Body of pancreas (tissue), 4 donors: Measurements from ENCODE around the gene TTYH2.

ENCODE experiments used
- CTCF ChIP-seq, 7 experiments: fragments of 450-650 bp in 4 of 7; fragments of 200-600 bp in 3 of 7; sonication (generic) in 3 of 7; IDR thresholded peaks; one replicate each; pipeline ENCODE4 v1.5.1; 2016 to 2019; ENCODE audit warnings: antibody characterized with exemption in 7 of 7
- POLR2A ChIP-seq, 3 donors: fragments of 450-650 bp; IDR thresholded peaks; one replicate each; pipeline ENCODE4 v1.6.1; 2016; ENCODE audit warnings: antibody characterized with exemption in 3 of 3, mild to moderate bottlenecking in 2 of 3

DNA sequence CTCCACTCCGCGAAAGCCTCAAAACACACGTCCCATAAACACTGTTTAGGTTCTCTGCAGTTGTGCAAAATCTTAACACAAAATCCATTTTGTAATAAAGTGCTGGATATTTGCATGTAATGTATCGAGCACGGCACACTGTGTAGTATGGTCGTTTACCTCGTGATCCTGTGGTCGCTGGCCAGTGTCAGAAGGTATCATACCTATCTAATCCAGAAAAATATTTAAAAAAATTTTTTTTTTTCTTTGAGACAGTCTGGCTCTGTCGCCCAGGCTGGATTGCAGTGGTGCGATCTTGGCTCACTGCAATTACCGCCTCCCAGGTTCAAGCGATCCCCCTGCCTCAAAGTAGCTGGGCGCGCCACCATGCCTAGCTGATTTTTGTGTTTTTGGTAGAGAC, 8.9 kb upstream of the TTYH2 start:
- TF ChIP-seq CTCF (IDR thresholded peaks at IDR 0.05) (no peak), POLR2A (IDR thresholded peaks at IDR 0.05) (no peak)
